DMS153 treated with DMSO at 0.1 percent for 48 hours (cell line): ENCODE measurements around the gene CITED4.

Experiments used
- DNase-seq: peaks from one replicate; lab custom pipeline; 2025; ENCODE audit not compliant: unreplicated experiment; lab: John Stamatoyannopoulos, UW

Gene CITED4

DNA sequence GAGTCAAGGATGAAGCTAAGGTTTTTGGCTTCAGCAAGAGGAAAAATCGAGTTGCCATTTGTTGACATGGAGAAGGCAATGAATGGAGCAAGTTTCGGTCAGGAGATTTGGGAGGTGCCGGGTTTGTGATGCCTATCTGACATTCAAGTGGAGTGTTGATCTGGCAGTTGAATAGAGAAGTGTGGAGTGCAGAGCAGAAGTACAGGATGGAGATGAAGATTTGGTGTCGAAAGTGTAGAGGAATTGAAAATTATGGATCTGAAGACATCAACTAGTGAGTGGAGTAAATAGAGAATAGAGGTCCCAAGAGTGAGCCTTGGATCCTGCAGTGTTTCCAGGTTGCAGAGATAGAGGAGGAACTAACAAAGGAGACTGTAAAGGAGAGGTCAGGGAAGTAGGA lies 25.9 kb downstream of the CITED4 start:
- no peak for DNase-seq

DNA sequence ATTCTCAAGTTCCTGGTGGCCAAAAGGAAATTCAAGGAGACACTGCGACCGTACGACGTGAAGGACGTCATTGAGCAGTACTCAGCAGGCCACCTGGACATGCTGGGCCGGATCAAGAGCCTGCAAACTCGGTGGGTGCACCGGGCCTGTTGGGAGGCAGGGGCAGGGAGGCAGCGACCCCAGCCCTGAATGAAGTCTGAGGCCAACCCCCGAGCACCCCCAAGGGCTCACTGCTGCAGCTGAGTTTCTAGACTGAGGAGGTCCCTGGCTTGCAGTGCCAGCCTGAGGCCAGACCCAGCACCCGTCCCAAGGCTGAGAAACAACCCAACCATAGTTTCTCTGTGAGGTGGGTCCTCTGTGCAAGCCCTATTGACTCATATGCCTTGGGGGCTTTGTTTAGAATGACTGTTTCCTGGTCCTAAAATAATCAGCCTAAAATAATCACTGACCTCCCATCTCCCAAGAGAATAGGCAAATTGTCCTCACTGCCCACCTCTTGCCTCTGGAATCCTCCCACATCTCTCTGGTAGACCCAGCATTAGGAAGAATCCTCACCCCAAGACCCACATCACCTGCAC lies 27.1 kb downstream of the CITED4 start:
- DNase-seq = no peak

DNA sequence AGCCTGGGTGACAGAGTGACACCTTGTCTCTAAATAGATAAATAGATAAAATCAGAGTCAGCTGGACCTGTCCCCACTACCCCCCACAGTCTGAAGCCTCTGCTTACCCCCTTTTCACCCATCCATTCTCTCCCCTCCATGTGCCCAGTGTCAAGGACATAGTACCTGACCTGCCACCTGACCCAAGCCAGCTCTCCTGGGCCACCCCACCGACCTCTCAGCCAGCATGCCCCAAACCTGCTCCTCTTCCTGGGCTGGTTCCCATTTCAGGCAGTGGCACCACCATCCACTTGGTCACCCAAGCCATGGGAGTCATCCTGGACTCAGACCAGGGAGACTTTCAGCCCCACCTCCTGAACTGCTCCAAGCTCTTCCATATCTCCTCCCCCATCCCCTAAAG lies 28.2 kb downstream of the CITED4 start:
- no peak for DNase-seq

DNA sequence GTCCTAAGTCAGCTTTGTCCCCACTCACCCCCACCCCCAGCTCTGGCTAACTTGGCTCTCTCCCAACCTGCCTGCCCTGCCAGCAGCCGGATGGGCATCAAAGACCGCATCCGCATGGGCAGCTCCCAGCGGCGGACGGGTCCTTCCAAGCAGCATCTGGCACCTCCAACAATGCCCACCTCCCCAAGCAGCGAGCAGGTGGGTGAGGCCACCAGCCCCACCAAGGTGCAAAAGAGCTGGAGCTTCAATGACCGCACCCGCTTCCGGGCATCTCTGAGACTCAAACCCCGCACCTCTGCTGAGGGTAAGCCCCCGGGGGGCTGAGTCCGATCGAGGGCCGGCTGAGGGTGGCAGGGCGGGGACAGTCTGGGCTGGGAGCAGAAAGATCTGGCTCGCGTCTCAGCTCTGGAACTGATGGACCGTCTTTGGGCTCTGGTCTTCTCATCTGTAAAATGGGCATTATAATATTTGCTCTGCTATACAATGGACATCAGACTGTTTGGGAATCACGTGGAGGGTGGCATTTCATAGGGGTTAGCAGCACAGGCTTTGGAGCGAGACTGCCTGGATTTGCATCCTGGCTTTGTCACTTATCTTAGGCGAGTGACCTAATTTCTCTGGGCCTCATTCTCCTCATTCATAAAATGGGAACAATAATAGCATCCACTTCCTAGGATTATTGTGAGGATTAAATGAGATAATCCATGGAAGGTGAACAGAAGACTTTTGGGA lies 31.0 kb downstream of the CITED4 start:
- no peak for DNase-seq

DNA sequence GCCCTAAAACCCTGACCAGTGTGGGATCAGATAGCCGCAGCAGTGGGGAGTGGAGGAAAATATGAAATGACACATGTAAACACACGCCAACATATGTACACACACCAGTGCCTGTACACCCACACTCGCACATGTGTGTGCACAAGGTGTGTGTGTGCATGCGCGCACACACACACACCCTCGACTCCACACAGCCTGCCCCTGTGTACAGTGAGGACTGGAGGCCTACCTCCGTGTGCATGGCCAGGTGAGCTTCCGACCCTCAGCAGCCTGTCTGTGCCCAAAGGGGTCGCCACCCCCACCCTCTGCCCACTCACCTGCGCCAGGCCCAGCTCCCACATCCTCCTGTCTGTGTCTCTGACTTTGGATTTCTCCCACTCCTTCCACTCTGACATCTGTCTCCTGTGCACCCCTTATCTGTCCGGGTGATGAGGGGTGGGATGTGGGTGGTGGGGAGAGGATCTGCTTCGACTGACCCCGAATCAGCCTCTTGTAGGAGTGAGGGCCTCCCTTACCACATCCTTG lies 31.7 kb downstream of the CITED4 start:
- no peak for DNase-seq

DNA sequence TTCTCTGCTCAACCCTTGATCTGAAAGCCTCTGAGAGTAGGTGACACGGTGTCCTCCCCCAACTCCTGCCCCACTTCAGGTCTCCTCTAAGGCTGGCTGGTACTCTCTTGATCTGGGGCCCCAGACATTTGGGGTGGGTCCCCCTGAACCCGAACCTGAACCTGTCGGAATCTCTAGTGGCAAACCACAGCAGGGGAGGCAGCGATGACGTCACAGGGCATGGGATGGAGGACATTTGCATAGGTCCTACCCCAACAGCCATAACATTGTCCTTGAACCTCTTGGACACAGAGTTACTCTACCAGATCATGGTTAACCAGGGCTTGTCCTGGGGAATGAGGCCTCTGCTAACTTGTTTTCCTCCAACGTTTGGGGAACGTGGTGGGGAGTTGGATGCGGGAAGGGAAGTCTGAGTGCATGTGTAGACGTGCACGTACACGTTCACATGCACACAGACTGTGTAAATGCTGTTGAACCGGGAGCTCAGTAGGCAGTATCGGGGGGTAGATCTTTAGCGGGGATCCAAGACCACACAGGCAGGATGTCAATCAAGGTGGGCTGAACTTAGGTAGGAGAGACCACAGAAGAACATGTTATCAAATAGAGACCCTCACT lies 32.4 kb downstream of the CITED4 start:
- DNase-seq = no peak

DNA sequence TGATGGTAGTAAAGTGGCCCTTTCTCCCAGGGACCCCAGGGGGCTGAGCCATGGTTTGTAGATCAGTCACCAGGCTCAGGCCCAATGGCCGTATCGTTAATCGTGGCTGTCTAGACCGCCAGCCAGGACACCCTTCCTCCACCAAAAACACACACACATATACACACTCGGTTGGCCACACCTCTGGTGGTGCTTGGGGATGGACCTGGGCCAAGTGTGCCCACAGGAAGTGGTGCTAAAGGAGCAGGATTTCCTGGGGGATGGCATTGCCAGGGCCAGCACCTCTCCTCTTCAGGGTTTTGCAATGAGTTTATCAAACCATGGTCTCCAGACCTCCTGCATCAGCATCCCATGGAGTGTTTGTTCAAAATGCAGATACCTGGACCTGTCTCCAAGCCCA lies 36.2 kb downstream of the CITED4 start:
- peak; percentile 56 for DNase-seq

DNA sequence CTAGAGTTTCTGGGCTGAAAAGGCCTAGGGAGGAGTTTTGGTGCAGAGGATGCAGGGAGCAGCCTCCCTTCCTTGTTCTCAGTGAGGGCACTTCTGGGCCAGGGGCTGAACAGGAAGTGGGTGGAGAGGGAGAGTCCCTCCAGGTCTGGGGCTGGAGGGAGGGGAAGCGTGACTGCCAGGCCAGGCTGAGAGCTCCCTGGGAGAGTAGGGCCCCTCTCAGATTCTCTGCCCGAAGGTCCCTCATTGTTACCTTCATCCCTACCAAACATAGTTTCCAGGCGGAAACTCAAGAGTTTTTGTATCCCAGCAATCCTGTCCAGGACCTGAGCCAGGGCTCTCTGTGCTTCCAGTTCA lies 36.8 kb downstream of the CITED4 start:
- DNase-seq = peak; percentile 61

DNA sequence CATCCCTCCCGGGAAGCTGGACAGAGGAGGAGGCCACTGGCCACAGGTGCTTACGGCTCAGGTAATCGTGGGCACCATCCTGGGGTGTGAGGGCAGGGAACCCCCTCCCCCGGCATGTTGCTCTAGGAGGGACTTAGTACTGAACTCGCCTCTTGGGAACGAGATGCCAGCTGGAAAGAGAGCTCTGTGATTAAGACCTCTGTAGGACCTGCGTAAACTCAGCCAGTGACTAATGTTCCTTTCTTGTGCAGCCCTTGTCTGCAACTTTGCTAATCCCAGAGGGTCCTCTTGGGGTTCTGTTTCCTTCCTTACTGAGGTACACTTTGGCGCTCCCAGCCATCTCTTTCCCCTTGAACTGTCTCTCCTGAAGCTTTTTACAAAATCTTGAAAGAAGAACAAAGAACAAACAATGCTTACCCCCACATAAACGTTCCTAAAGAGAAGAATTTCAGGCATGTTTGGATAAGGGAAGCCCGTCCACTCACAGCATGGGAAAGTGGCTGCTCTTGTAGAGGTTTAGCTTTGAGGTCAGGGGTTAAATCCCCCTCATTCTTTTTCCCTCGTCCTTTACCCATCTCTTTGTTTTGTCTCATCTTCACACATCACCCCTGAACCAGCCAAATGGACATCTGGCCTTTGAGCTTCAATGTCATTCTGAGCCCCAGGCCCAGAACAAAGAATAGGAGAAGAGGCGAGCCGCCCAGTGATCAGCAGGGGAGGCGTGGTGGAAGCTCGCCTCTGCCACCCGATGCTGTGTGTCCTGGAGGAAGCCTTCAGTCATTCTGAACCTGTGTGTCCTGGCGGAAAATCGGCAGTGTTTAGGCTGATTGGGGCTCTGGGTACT lies 37.4 kb downstream of the CITED4 start:
- no peak for DNase-seq

DNA sequence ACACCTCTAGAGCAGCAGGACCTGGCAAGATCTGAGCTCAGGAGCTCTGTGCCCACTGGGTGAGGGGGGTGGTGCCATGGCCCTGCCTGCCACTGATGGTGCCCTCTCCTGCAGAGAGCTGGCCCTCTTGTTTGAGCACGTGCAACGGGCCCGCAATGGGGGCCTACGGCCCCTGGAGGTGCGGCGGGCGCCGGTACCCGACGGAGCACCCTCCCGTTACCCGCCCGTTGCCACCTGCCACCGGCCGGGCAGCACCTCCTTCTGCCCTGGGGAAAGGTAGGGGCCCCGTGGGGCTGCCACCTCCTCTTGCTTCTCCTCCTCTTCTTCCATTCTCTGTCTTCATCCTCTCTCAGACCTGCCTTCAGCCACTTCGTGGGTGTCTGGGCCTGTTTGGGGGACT lies 38.2 kb downstream of the CITED4 start:
- no peak for DNase-seq

DNA sequence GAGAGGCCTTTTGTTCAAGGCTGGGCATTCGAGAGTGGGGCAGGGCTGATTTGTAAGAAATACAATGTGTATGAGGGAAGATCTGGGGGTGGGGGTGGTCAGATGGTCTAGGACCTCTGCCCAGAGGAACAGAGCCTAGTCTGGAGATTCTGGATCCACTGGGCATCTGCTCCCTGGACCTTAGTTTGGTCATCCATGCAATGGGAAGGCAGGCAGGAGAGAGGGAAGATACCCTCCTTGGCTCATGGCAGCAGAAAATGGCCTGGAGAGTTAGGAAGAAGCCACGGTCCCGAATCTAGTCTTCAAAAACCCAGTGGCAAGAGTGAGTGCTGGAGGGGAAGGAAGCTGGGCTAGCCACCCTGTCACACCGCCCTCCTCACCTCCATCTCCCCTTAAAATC lies 38.8 kb downstream of the CITED4 start:
- DNase-seq = no peak

DNA sequence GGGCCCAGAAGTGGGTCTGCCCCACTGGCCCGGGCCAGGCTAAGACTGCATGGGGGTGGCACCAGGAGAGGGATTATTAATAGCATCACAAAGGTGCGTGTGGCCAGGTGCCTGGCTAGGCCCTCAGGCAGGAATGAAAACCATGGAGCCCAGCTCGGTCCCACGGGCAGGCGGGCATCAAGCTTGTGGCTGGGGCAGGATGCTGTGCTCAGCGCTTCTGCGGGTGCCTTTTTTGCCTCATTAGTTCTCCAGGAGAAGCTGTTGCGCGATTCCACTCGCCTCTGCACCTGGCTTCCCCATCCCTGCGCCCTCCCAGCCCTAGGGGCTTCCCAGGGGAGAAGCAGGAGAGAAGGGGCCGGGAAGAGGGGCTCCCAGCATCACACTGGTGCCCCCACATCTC lies 39.3 kb downstream of the CITED4 start:
- DNase-seq = no peak

DNA sequence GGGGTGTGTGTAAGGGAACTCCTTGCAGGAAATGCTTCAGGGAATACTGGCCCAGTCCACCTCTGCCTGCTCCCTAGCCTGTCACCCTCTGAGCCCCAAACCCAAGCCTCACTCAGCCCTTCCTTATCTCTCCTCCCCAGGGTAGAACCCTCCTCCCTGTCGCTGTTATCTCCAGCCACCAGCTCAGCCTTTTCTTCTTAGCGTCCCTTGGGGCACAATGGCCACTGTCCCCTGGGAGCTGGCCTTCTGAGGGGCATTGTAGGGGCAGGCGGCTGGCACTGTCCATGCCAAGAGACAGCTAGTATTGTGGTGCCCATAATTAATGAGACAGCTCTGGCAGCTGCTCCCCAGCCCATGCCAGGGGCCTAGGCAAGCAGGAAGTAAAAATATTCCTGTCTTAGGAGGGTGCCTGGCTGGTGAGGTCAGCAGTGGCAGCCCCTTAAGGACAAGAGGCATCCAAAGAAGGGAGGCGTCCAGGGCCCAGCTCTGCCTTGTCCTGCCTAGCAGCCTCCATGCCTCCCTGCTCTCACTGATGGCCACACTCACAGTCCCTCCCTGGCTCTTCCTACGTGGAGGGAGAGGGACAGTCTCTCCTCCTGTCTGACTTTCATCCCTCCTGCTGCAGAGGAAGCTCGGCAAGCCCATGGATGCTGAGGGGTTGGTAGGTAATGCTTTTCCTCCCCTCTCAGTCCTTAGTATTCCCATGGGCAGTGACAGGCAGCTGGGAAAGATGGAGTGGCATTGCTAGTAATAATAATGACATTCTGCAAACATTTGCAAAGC lies 41.1 kb downstream of the CITED4 start:
- peak; percentile 87 for DNase-seq

DNA sequence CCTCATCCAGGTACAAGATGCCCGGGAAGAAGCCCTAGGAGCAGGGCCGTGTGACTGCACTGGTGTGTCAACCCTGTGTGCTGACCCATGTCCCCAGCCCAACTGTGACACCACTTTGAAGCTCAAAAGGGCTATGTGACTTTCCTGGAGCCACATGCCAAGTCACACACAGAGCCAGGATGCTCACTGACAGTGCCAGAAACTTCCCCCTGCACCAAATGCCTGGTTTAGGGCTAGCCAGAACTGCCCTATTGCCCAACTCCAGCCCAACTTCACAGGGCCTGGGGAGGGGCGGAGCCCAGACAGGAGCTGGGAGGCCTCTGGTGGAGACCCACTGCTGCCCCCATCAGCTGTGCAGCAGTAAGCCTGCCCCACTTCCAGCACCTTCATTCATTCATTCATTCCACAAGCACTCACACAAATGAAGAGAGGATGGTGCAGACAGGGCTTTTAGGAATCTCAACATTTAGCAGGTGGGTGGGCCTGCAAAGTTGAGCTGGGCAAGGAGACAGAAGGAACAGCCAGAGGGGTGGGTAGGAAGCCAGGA lies 41.8 kb downstream of the CITED4 start:
- no peak for DNase-seq

DNA sequence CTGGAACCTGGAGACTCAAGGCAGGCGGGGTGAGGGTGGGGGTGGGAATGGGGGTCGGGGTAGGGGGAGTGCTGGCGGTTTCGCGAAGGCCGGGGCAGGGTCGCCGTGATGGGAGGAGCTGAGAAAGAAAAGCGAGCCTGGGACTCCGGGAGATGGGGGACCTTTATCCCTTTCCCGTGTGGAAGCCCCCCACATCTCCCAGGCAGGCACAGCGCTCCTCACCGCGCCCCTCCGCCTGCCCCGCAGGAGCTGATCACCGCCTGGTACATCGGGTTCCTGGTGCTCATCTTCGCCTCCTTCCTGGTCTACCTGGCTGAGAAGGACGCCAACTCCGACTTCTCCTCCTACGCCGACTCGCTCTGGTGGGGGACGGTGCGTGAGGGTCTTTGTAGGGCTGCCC lies 43.1 kb downstream of the CITED4 start:
- no peak for DNase-seq

DNA sequence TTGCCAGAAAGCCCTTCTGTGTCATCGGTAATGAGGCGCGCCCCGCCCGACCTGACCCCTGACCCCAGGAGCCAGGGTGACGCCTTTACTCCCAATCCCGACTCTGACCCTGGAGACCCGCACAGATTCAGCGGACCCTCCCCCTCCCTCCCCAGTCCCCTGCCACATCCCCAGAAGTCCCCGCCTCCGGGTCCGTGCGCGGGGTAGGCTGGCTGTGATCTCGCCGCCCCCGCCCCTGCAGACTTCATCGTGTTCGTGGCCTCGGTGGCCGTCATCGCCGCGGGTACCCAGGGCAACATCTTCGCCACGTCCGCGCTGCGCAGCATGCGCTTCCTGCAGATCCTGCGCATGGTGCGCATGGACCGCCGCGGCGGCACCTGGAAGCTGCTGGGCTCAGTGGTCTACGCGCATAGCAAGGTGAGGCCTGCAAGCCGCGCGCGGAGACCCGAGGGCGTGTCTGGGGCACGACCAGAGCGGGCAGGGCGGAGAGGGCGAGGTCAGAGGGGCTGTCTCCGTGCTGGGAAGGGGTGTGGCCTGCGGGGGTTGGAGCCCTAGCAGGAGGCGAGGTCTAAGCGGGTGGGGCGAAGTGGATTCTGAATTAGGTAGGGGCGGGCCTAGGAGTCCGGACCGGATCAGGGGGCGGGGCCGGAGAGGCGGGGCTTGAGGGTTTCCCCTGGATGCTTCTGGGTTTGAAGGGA lies 43.8 kb downstream of the CITED4 start:
- DNase-seq = peak; percentile 92

DNA sequence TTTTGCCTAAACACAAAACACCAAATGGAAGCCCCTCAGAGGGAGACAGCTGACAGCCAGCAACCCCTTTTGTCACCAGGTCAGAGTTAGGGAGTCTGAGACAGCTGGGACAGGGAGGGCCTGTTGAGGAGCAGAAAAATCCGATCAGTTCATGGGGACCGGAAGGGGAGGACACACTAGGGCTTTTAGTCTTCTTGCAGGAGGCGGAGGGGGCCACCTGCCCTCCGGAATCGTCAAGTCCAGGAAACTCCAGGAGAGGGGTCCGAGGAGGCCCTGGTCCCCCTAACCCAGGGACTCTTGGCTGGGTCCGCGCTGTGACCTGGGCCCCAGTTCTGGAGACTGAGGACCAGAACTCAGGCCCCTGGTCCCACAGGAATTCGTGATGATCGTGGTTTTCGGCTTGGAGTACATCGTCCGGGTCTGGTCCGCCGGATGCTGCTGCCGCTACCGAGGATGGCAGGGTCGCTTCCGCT lies 44.3 kb downstream of the CITED4 start:
- no peak for DNase-seq

DNA sequence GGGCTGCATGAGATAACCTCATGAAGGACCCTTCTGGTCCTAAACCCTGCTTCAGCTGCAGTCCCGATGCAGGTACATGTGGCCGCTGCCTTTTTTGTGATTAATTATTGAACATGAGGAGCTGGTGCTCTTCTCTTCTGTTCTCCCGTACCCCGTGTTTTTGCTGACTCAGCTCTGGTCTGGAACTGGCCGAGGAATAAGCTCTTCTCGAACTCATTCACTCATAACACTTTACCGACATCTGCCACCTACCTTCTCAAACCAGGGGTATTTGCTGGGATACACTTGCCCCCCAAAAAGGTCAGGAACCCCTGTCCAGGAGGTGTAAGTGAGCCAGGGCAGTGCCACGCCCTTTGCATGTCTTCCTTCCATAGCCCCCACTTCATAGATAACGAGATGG lies 46.7 kb downstream of the CITED4 start:
- no peak for DNase-seq
